ENCODE data around the gene YRDC. TPM values are rescaled to one million over a fixed set of nuclear protein-coding genes. Genes with fewer than 3 reads are reported as not detected.

Gene YRDC
- total and polyA plus RNA-seq, 2 of the 13 experiments (the other 11 are each of a cell fraction or from before 2014, with no cell fraction given) = 27.5 to 29.2 TPM

DNA sequence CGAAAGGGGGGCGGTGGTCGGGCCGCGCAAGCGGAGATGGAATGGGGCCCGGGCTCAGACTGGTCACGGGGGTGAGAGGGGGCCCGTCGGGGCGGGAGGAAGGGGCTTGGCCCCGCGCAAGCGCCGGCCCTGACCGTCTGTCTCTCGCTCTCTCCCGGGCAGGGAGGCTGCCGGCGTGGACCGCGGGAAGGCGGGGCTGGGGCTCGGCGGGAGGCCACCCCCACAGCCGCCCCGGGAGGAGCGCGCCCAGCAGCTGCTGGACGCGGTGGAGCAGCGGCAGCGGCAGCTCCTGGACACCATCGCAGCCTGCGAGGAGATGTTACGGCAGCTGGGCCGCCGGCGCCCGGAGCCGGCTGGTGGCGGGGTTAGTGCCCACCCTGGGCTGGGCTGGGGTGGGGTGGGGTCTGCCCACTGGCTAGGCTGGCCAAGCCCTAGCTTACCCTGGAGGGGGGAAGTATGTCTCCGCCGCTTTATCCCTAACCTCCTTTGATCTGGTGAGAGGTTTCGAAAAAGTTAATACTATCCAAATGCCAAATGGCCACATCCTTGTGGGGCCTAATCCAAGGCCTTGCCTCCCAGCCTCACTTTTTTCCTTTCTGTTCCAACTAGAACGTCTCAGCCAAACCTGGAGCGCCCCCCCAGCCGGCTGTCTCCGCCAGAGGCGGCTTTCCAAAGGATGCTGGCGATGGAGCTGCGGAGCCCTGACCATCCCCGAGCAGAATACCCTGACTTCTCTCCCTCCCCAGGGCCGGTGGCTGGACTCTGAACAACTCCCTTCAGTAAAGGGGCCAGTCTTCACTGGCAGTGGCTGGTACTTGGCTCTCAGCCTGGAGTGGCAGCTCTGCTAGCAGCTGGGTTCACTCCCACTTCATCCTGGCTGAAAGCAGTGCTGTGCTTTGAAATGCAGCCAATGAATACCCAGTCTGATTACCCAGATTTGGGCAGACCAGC lies 636 bp upstream of the YRDC start:
- intact Hi-C loops (cut with micrococcal nuclease; ENCODE audit: unreplicated experiment) = no loop called here
- peak overlapping the region; percentile 75 for H3K27ac ChIP-seq (ENCODE audit: extremely low read length, insufficient read depth, low read length)
- TF ChIP-seq, protein P1, sequence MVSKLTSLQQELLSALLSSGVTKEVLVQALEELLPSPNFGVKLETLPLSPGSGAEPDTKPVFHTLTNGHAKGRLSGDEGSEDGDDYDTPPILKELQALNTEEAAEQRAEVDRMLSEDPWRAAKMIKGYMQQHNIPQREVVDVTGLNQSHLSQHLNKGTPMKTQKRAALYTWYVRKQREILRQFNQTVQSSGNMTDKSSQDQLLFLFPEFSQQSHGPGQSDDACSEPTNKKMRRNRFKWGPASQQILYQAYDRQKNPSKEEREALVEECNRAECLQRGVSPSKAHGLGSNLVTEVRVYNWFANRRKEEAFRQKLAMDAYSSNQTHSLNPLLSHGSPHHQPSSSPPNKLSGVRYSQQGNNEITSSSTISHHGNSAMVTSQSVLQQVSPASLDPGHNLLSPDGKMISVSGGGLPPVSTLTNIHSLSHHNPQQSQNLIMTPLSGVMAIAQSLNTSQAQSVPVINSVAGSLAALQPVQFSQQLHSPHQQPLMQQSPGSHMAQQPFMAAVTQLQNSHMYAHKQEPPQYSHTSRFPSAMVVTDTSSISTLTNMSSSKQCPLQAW (CRISPR knock-in tag; IDR thresholded peaks at IDR 0.05) = peak; percentile 15; the same call in 1 of the 2 replicates
- TF ChIP-seq GFI1 (CRISPR knock-in tag; IDR thresholded peaks at IDR 0.05; ENCODE audit: borderline replicate concordance) (0 out of 2 replicates have a peak, but pooled peaks have one; percentile 5), ZNF782 (CRISPR knock-in tag; IDR thresholded peaks at IDR 0.05; ENCODE audit: borderline replicate concordance) (peak; percentile 26; the same call in 1 of the 2 replicates), ZNF44 (CRISPR knock-in tag; IDR thresholded peaks at IDR 0.05) (no peak), RAD21 (CRISPR knock-in tag; IDR thresholded peaks at IDR 0.05) (peak; percentile 11; the same call in 1 of the 2 replicates), TGIF2 (CRISPR knock-in tag; IDR thresholded peaks at IDR 0.05) (no peak), ZNF343 (CRISPR knock-in tag; IDR thresholded peaks at IDR 0.05) (peak; percentile 74), DNMT1 (CRISPR knock-in tag; IDR thresholded peaks at IDR 0.05) (0 out of 2 replicates have a peak, but pooled peaks have one; percentile 16), SALL1 (CRISPR knock-in tag; IDR thresholded peaks at IDR 0.05) (peak; percentile 18; the same call in 1 of the 2 replicates), ZNF230 (CRISPR knock-in tag; IDR thresholded peaks at IDR 0.05) (peak; percentile 38; the same call in 1 of the 2 replicates), STAG1 (CRISPR knock-in tag; IDR thresholded peaks at IDR 0.05) (0 out of 2 replicates have a peak, but pooled peaks have one; percentile 7)
- TF ChIP-seq, protein P2, sequence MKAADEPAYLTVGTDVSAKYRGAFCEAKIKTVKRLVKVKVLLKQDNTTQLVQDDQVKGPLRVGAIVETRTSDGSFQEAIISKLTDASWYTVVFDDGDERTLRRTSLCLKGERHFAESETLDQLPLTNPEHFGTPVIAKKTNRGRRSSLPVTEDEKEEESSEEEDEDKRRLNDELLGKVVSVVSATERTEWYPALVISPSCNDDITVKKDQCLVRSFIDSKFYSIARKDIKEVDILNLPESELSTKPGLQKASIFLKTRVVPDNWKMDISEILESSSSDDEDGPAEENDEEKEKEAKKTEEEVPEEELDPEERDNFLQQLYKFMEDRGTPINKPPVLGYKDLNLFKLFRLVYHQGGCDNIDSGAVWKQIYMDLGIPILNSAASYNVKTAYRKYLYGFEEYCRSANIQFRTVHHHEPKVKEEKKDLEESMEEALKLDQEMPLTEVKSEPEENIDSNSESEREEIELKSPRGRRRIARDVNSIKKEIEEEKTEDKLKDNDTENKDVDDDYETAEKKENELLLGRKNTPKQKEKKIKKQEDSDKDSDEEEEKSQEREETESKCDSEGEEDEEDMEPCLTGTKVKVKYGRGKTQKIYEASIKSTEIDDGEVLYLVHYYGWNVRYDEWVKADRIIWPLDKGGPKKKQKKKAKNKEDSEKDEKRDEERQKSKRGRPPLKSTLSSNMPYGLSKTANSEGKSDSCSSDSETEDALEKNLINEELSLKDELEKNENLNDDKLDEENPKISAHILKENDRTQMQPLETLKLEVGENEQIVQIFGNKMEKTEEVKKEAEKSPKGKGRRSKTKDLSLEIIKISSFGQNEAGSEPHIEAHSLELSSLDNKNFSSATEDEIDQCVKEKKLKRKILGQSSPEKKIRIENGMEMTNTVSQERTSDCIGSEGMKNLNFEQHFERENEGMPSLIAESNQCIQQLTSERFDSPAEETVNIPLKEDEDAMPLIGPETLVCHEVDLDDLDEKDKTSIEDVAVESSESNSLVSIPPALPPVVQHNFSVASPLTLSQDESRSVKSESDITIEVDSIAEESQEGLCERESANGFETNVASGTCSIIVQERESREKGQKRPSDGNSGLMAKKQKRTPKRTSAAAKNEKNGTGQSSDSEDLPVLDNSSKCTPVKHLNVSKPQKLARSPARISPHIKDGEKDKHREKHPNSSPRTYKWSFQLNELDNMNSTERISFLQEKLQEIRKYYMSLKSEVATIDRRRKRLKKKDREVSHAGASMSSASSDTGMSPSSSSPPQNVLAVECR (CRISPR knock-in tag; IDR thresholded peaks at IDR 0.05; ENCODE audit: borderline replicate concordance) = peak; percentile 23; the same call in 1 of the 2 replicates
- TF ChIP-seq, protein P3, sequence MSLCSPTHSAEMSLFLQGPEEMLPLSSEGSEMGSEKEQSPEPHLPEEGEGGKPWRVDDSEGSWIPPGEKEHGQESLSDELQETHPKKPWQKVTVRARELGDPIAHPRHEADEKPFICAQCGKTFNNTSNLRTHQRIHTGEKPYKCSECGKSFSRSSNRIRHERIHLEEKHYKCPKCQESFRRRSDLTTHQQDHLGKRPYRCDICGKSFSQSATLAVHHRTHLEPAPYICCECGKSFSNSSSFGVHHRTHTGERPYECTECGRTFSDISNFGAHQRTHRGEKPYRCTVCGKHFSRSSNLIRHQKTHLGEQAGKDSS (CRISPR knock-in tag; IDR thresholded peaks at IDR 0.05; ENCODE audit: borderline replicate concordance, low read depth) = 0 out of 2 replicates have a peak, but pooled peaks have one; percentile 19
- TF ChIP-seq, protein P4, sequence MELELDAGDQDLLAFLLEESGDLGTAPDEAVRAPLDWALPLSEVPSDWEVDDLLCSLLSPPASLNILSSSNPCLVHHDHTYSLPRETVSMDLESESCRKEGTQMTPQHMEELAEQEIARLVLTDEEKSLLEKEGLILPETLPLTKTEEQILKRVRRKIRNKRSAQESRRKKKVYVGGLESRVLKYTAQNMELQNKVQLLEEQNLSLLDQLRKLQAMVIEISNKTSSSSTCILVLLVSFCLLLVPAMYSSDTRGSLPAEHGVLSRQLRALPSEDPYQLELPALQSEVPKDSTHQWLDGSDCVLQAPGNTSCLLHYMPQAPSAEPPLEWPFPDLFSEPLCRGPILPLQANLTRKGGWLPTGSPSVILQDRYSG (CRISPR knock-in tag; IDR thresholded peaks at IDR 0.05) = no peak

More for the DNA sequence above, 636 bp upstream of the YRDC start:
- Histone ChIP-seq H3K4me2 (ENCODE audit: low read depth, low read length) (peak overlapping the region; percentile 93), H3K27me3 (ENCODE audit: control insufficient read depth in 1 of 2, insufficient read depth in 2 of 2, low read length in 2 of 2) (no peaks in the 10 kb centered on the region; a peak in 1 of 5 replicates), H3K4me1 (ENCODE audit: insufficient read depth, low read length) (peaks cover 42% of the 10 kb centered on the region), H2AFZ (ENCODE audit: low read length) (no peak overlapping the region), H3K9me3 (ENCODE audit: low read length) (no peaks in the 10 kb centered on the region), H4K20me1 (ENCODE audit: insufficient read depth, low read length) (peaks cover 5% of the 10 kb centered on the region; the same call in 1 of the 2 replicates), H3K9ac (ENCODE audit: insufficient read depth, low read depth, low read length) (peak overlapping the region; percentile 78), H3K36me3 (replicated peaks in 1 of 2; ENCODE audit: control insufficient read depth in 1 of 2, insufficient read depth in 2 of 2, low read length in 2 of 2) (peaks cover 10 to 32% of the 10 kb centered on the region in 2 experiments), H3K79me2 (ENCODE audit: insufficient read depth, low read length) (peaks cover 17% of the 10 kb centered on the region), H3K4me3 (replicated peaks in 1 of 3; ENCODE audit: insufficient read depth in 1 of 3, low read depth in 2 of 3, low read length in 3 of 3) (peak overlapping the region; percentile 72 to 85 (median 75))
- ATAC-seq (peak; percentile 82), FAIRE-seq (no peak), DNase-seq (ENCODE audit: low spot score) (no peak)
- TSS peak; percentile 51 for BruUV-seq (replicated peaks)
- CTCF ChIA-PET (ENCODE audit: low intra/inter-chr PET ratio, low total read pairs) = no interaction called here
- POLR2A ChIA-PET = interaction anchor here (0.8 to 2.9 kb wide), 14 partner anchors 9 to 1408 kb away, joined by 3 to 19 read pairs (median 4); partner anchors contain the start of genes CDCA8, GNL2, INPP5B and MTF1
- WGBS (ENCODE audit: low lambda C conversion rate) = 0% methylated on average over 15 of the region's 54 CpGs
- in situ Hi-C loops (cut with HindIII; ENCODE audit: extremely low pct_ligation_motif_present, low pct_unique_long_range_greater_than_20kb) = no loop called here

Data from HepG2 (cell line).